HUES6 (cell line): ENCODE measurements around the gene NUDT3.
A peak's percentile ranks its signal among the peaks of the same experiment; 100 is the strongest.

Experiments used
- H3K27ac ChIP-seq: 2 replicates; pipeline ENCODE4 v1.7.0; 2013; ENCODE audit warnings: low read depth, mild to moderate bottlenecking, low read length, inconsistent platforms
- H3K27me3 ChIP-seq: 2 replicates; pipeline ENCODE4 v1.6.1; 2013; ENCODE audit warnings: low read length; ENCODE audit not compliant: control insufficient read depth, insufficient read depth
- H3K36me3 ChIP-seq: 2 replicates; pipeline ENCODE4 v1.6.1; 2013; ENCODE audit warnings: low read length; ENCODE audit not compliant: control insufficient read depth, insufficient read depth
- H3K4me1 ChIP-seq: 2 replicates; pipeline ENCODE4 v1.6.1; 2013; ENCODE audit warnings: low read length; ENCODE audit not compliant: control insufficient read depth, insufficient read depth
- H3K4me3 ChIP-seq: 2 replicates; pipeline ENCODE4 v1.5.1; 2013; ENCODE audit warnings: low read depth, low read length
- H3K9ac ChIP-seq: one replicate; pipeline ENCODE4 v1.6.1; 2013; ENCODE audit warnings: mild to moderate bottlenecking, low read length
- H3K9me3 ChIP-seq: 2 replicates; pipeline ENCODE4 v1.6.1; 2013; ENCODE audit warnings: low read depth, low read length; ENCODE audit not compliant: control insufficient read depth, insufficient read depth

NUDT3 gene

GRCh38 chr6:34236443-34237315 is 155.8 kb downstream of the NUDT3 start, which contains the start of gene HMGA1:
Gene HMGA1, plus strand, starts transcription at chr6:34236873. Its CDS starts 3,908 bp downstream, at chr6:34240781.
- H3K9me3 ChIP-seq, result no peaks in the 10 kb centered on the region
- H3K27me3 ChIP-seq, result no peaks in the 10 kb centered on the region
- peak within 1 kb of the TSS; percentile 98 for H3K4me3 ChIP-seq
- peak within 1 kb of the TSS; percentile 99 for H3K27ac ChIP-seq
- H3K36me3 ChIP-seq, result peaks cover 36% of the 10 kb centered on the region
- peak within 1 kb of the TSS; percentile 100 for H3K9ac ChIP-seq
- peaks cover 48% of the 10 kb centered on the region for H3K4me1 ChIP-seq

GRCh38 chr6:34236131-34236442 is 156.4 kb downstream of the NUDT3 start:
- peak overlapping the region; percentile 95 for H3K4me3 ChIP-seq
- peak overlapping the region; percentile 100 for H3K9ac ChIP-seq
- H3K27ac ChIP-seq, result peak overlapping the region; percentile 99
- peaks cover 30% of the 10 kb centered on the region for H3K36me3 ChIP-seq
- no peaks in the 10 kb centered on the region for H3K9me3 ChIP-seq
- H3K27me3 ChIP-seq, result no peaks in the 10 kb centered on the region
- peaks cover 42% of the 10 kb centered on the region for H3K4me1 ChIP-seq

- peaks cover 42% of the 10 kb centered on the region for H3K4me1 ChIP-seq
- H3K36me3 ChIP-seq, result peaks cover 24% of the 10 kb centered on the region
- no peaks in the 10 kb centered on the region for H3K27me3 ChIP-seq
- H3K27ac ChIP-seq, result peak overlapping the region; percentile 100
- peak overlapping the region; percentile 95 for H3K4me3 ChIP-seq
- no peaks in the 10 kb centered on the region for H3K9me3 ChIP-seq
- peak overlapping the region; percentile 100 for H3K9ac ChIP-seq
Observed at GRCh38 chr6:34235307-34236130, 156.9 kb downstream of the NUDT3 start.

- peaks cover 35% of the 10 kb centered on the region for H3K4me1 ChIP-seq
- peak overlapping the region; percentile 49 for H3K4me3 ChIP-seq
- peak overlapping the region; percentile 100 for H3K9ac ChIP-seq
Observed at GRCh38 chr6:34234667-34235306, 157.7 kb downstream of the NUDT3 start.

GRCh38 chr6:34233867-34234266 is 158.6 kb downstream of the NUDT3 start:
- Histone ChIP-seq H3K4me3 (peak overlapping the region; percentile 49; the same call in 1 of the 2 replicates), H3K27ac (peak overlapping the region; percentile 100), H3K36me3 (peaks cover 7% of the 10 kb centered on the region), H3K9me3 (no peaks in the 10 kb centered on the region), H3K4me1 (peaks cover 33% of the 10 kb centered on the region), H3K27me3 (no peaks in the 10 kb centered on the region), H3K9ac (peak overlapping the region; percentile 100)

More at GRCh38 chr6:34234667-34235306, 157.7 kb downstream of the NUDT3 start:
- H3K36me3 ChIP-seq, result peaks cover 17% of the 10 kb centered on the region
- H3K9me3 ChIP-seq, result no peaks in the 10 kb centered on the region
- no peaks in the 10 kb centered on the region for H3K27me3 ChIP-seq
- H3K27ac ChIP-seq, result peak overlapping the region; percentile 100

GRCh38 chr6:34232901-34233300 is 159.6 kb downstream of the NUDT3 start:
- H3K36me3 ChIP-seq, result no peaks in the 10 kb centered on the region
- no peaks in the 10 kb centered on the region for H3K27me3 ChIP-seq
- H3K27ac ChIP-seq, result no peak overlapping the region
- H3K4me3 ChIP-seq, result no peak overlapping the region
- peaks cover 32% of the 10 kb centered on the region for H3K4me1 ChIP-seq
- H3K9me3 ChIP-seq, result no peaks in the 10 kb centered on the region
- no peak overlapping the region for H3K9ac ChIP-seq

- Histone ChIP-seq H3K9me3 (no peaks in the 10 kb centered on the region), H3K27ac (no peak overlapping the region), H3K4me3 (no peak overlapping the region), H3K27me3 (no peaks in the 10 kb centered on the region), H3K36me3 (no peaks in the 10 kb centered on the region), H3K4me1 (peaks cover 42% of the 10 kb centered on the region), H3K9ac (no peak overlapping the region)
Observed at GRCh38 chr6:34231566-34232336, 160.7 kb downstream of the NUDT3 start.

- no peak overlapping the region for H3K27ac ChIP-seq
- H3K9ac ChIP-seq, result no peak overlapping the region
- H3K4me1 ChIP-seq, result peaks cover 48% of the 10 kb centered on the region
Observed at GRCh38 chr6:34230653-34231371, 161.7 kb downstream of the NUDT3 start.

GRCh38 chr6:34229877-34230276 is 162.6 kb downstream of the NUDT3 start:
- Histone ChIP-seq H3K36me3 (no peaks in the 10 kb centered on the region), H3K27ac (no peak overlapping the region), H3K4me3 (no peak overlapping the region), H3K9me3 (no peaks in the 10 kb centered on the region), H3K4me1 (peaks cover 52% of the 10 kb centered on the region), H3K9ac (no peak overlapping the region), H3K27me3 (no peaks in the 10 kb centered on the region)

More at GRCh38 chr6:34230653-34231371, 161.7 kb downstream of the NUDT3 start:
- Histone ChIP-seq H3K36me3 (no peaks in the 10 kb centered on the region), H3K27me3 (no peaks in the 10 kb centered on the region), H3K9me3 (no peaks in the 10 kb centered on the region), H3K4me3 (no peak overlapping the region)
